Measurements from ENCODE around the gene VAV1.
"Not testable (repeated sequence)": the region's sequence is repeated elsewhere in the genome, so short reads cannot be mapped to it uniquely, and the experiment has no call there.

Gene VAV1

DNA sequence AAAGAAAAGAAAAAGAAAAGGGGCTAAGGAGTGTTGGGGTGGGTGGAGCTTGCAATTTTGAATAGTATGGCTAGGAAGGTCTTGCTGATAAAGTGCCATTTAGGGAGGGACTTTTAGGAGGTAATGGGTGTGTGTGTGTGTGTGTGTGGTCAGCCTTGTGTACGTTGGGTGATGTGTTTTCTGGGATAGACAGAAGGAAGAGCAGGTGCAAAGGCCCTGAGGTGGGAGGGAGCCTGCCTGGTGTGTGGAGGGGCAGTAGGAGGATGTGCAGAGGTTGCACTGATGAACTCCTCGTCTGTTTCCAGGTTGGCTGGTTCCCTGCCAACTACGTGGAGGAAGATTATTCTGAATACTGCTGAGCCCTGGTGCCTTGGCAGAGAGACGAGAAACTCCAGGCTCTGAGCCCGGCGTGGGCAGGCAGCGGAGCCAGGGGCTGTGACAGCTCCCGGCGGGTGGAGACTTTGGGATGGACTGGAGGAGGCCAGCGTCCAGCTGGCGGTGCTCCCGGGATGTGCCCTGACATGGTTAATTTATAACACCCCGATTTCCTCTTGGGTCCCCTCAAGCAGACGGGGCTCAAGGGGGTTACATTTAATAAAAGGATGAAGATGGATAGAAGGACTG is 84.4 kb downstream of the VAV1 start:
- DNase-seq = peak; percentile 9

DNA sequence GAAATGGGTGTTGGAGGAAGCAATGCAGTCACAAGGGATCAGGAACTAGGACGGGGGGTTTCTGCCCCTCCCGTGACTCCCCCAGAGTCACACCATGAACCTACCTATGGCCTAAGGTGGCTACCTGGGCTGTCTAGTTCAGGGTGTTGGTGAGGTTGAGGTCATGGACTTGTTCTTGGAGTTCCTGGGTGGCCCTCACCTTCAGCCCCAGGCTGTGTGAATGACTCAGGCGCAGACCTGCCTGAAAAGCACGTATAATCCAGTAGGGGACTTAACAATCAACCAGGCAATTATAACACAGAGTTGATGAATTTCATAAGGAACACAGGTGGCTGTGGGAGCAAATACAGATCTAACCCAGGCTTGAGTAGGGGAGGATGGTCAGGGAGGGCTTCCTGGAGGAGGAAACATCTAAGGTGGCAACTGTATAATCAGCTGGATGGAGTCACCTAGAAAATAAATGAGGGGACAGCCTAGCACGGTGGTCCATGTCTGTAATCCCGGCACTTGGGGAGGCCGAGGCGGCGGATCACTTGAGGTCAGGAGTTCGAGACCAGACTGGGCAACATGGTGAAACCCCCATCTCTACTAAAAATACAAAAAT is 89.3 kb downstream of the VAV1 start:
- DNase-seq = no peak

GRCh38 chr19:6862673-6863078 is 90.2 kb downstream of the VAV1 start:
- peak; percentile 38 for DNase-seq

GRCh38 chr19:6864325-6864940 is 91.9 kb downstream of the VAV1 start:
- no peak for DNase-seq

DNA sequence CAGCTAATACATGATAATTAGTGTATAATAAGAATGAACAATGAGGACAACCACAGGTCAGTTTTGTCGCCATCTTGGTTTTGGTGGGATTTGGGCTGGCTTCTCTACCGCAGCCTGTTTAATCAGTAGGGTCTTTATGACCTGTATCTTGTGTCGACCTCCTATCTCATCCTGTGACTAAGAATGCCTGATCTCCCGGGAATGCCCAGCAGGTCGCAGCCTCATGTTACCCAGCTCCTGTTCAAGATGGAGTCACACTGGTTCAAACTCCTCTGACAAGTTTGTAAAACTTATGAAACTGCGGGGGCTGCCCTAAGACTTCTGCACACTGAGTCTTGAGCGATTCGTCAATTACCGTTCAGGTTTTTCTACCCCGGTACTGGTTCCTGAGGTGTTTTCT is 93.3 kb downstream of the VAV1 start:
- DNase-seq = no peak

DNA sequence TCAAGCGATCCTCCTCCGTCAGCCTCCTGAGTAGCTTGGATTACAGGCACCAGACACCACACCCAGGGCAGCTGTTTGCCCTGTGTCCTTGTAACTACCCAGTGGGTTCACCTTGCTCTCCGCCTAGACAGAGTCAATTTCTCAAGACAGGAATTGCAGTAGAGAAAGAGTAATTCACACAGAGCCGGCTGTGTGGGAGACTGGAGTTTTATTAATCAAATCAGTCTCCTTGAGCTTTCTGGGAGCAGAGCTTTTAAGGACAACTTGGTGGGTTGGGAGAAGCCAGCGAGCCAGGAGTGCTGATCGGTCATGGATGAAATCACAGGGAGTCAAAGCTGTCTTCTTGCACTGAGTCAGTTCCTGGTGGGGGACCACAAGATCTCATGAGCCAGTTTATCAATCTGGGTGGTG is 94.2 kb downstream of the VAV1 start:
- DNase-seq = no peak

DNA sequence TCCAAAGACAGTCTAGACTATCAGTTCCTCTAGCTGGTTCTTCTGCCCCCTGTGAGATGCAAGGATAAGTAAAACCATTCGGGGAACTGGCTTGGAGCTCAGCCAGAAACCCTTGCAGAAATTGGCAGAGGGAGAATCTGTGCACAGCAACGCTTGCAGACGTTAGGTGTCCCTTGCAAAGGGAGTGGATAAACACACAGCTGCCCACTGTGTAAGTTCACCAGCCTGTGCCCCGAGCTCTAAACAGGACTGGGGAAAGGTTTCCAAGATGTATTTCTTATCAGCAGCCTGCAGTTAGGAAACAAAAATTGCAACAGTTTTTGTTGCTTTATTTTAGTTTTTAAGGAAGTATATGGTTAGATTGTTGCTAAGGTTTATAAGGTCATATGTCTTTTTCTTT is 95.8 kb downstream of the VAV1 start:
- DNase-seq = no peak

GRCh38 chr19:6869151-6869882 is 96.8 kb downstream of the VAV1 start:
- DNase-seq = not testable (repeated sequence)

- DNase-seq = no peak
Measured at GRCh38 chr19:6873708-6874431, 101.4 kb downstream of the VAV1 start.

DNA sequence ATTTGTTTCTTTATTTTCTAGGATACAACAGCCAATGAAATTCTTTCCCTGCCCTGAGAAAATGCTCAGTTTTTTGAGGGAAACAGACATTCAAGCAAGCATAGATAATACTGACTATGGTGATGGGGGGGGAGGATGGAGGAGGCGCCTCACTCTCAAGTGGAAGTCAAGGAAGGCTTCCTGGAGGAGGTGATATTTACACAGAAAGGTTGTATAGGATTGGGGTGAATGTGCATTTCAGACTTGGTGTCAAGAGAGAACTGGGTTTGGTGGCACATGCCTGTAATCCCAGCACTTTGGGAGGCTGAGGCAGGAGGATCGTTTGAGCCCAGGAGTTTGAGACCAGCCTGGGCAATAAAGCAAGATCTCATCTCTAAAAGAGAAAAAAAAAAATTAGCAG is 102.7 kb downstream of the VAV1 start:
- no peak for DNase-seq

DNA sequence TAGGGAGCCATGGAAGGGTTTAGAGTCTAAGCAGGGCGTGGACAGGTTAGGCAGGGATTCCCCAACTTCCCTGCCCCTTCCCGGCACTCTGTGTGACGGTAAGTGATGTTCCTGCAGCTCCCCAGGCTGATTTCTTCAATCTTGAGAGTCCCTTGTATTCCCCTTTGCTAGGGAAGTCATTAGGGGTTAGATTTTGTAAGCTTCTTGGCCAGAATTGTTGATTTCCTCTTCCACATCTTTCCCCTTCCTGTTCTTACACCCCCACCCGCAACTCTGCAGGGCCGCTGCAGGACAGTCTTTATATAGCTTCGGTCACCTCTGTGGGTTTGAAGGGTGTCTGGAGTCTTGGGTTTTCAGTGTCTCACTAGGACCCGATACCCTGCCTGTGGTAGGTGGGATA is 104.2 kb downstream of the VAV1 start:
- DNase-seq = no peak

DNA sequence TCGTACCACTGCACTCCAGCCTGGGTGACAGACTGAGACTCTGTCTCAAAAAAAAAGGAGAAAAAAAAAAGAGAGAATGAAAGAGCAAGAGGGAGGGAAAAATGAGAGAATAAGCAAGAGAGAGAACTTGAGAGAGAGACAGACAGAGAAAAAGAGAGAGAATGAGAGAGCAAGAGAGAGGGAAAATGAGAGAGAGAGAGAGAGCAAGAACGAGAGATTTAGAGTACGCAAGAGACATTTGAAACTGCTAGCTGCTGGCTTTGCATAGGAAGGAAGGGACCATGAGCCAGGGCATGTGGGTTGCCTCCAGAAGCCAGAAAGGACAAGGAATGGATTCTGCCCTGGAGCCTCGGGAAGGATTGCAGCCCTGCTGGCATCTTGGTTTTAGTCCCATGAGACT is 105.3 kb downstream of the VAV1 start:
- no peak for DNase-seq

DNA sequence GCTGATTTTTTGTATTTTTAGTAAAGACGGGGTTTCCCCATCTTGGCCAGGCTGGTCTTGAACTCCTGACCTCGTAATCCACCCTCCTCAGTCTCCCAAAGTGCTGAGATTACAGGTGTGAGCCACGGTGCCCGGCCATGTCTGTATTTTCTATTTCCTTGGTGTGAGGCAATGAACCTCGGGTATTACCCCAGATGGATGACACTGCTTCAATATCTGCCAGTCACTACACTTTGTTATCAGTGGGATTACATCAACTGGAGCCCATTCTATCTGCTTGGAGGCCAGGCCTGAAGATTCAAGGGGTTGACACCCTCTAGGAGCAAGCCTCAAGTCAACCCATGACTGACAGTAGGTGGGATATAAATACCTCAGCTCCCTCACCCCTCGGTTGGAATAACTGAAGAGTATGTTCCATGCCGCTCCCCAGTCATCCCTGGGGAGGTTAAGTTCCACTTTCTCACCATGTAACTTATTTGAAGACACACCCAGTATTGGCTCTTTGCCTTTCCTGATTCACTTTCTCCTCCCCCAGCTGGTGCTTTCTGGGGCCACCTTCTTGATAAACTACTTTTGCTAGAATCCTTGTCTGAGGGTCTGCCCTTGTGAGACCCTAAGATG is 113.9 kb downstream of the VAV1 start:
- no peak for DNase-seq

GRCh38 chr19:6887316-6887715 is 114.8 kb downstream of the VAV1 start, which contains the start of gene ADGRE1:
ADGRE1 (plus strand) TSS chr19:6887579; CDS start chr19:6887609, 30 bp downstream.
- no peak for DNase-seq

- DNase-seq = no peak
Measured at GRCh38 chr19:6888967-6889366, 116.5 kb downstream of the VAV1 start.

- DNase-seq = no peak
Measured at GRCh38 chr19:6890401-6890913, 117.9 kb downstream of the VAV1 start.

- no peak for DNase-seq
Measured at GRCh38 chr19:6890938-6891337, 118.4 kb downstream of the VAV1 start.

GRCh38 chr19:6891761-6892385 is 119.4 kb downstream of the VAV1 start:
- DNase-seq = no peak

GRCh38 chr19:6894313-6894712 is 121.8 kb downstream of the VAV1 start:
- DNase-seq = no peak

DNA sequence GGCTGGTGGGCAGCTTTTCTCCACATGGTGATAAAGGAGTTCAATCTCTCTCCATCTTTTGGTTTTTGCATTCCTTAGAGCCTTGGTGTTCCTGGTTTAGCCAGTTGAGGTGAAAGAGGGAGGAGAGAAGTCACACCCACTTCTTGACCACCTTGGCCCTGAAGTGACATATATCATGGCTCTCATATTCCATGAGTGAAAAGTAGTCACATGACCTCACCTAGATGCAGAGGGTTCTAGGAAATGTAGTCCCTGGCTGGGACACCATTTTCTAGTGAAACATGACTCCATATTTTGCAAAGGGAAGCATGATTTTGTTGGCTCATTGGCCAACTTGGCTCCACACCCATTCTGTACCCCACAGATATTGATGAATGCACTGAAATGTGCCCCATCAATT is 130.9 kb downstream of the VAV1 start:
- DNase-seq = no peak

DNA sequence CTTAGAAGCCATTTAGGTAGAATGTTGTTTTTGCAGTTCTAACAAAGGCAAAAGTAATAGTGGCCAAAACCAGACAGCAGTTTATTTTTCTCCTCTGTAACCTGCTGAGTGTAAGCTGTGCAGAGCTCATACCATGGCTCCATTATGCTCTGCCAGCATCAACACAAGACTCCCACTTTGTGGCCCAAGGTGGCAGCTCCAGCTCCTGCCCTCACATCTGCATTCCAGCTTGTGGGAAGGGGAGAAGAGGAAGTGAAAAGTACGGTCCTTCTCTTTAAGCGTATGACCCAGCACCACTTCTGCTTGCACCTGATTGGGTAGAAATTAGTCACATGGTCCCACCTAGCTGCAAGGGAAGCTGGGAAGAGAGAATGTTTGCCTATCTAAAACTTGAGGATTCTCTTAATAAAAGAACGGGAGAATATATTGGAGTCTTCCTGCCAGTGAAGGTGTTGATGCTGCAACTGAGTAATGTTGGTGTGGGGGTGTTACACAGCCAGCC is 134.1 kb downstream of the VAV1 start:
- no peak for DNase-seq

All from NCI-H446 treated with DMSO at 0.1 percent for 48 hours (cell line).